ENCODE measurements around the gene RTL1.

The RTL1 gene

DNA sequence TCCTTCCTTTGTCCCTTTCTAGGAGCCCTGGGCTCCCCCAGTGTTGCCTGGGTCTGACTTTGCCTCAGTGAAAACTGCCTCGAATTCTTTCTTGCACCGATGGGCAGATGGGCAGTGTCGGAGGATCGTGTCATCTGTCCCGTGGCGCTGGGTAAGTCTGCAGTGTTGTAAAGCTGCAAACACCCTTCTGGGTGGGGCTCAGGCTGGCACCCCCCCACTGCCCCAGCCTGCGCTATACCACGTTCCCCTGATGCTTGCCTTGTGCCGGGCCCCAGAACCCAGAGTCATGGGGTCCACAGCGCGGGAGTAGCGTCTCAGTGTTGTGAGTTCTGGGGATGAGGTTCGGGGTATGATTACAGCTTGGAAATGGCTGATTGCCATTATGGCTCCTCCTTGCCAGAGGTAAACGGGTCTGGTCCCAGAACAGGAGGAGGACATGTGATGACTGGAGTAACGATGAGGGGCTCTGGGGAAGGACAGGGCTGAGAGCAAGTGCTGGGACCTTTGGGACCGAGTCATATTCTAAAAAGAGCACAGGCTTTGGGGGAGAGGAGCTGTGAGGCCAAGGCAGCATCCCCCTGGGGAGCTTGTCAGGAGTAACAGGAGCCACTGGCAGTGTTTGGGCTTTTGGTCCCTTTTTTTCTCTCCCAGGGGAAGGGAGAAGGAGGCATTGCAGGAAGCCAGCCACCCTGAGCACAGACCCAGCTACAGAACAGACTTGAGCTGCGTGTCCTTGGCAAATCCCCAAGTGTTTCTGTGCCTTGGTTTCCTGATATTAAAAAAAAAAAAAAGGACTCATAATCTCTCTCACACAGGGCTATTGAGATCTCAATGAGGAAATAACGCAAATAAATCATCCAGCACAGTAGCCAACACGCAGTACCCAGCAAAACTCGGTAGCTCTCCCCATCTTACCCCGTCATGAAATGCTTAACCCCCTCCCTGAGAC, 4.3 kb downstream of the RTL1 start:
- ChIA-PET POLR2A (no interaction called here), CTCF (interaction anchor here (0.7 to 2.3 kb wide), 12 partner anchors 9 to 730 kb away, joined by 3 to 8 read pairs (median 4); no protein-coding TSS in a partner anchor)
- Histone ChIP-seq H3K4me1 (ENCODE audit: control extremely low read depth in 1 of 4, control insufficient read depth in 4 of 4, insufficient read depth in 4 of 4, low read length in 3 of 4) (peaks cover 0 to 42% (median 26%) of the 10 kb centered on the region in 4 experiments), H3K27me3 (replicated peaks in 2 of 5; ENCODE audit: control insufficient read depth in 4 of 5, insufficient read depth in 5 of 5, low read length in 4 of 5) (no peaks in the 10 kb centered on the region), H3K27ac (ENCODE audit: insufficient read depth in 1 of 2, low read depth in 1 of 2, low read length in 2 of 2, poor library complexity in 1 of 2, severe bottlenecking in 2 of 2) (peak overlapping the region in 1 of 2 experiments; percentile 71), H3K36me3 (ENCODE audit: control insufficient read depth in 4 of 4, insufficient read depth in 4 of 4, low read length in 3 of 4) (no peaks in the 10 kb centered on the region), H3K4me3 (ENCODE audit: control insufficient read depth in 1 of 7, extremely low read depth in 1 of 7, insufficient read depth in 4 of 7, low read depth in 2 of 7, low read length in 6 of 7) (peak overlapping the region in 4 of 7 experiments; percentile 4 to 62 (median 42)), H3K9me3 (ENCODE audit: control extremely low read depth in 1 of 5, control insufficient read depth in 4 of 5, insufficient read depth in 2 of 5, low read depth in 1 of 5, low read length in 4 of 5) (no peaks in the 10 kb centered on the region)
- peak; percentile 56 to 90 (median 81) for DNase-seq
- WGBS (ENCODE audit: insufficient coverage): 53% methylated on average over 19 of the region's 21 CpGs

DNA sequence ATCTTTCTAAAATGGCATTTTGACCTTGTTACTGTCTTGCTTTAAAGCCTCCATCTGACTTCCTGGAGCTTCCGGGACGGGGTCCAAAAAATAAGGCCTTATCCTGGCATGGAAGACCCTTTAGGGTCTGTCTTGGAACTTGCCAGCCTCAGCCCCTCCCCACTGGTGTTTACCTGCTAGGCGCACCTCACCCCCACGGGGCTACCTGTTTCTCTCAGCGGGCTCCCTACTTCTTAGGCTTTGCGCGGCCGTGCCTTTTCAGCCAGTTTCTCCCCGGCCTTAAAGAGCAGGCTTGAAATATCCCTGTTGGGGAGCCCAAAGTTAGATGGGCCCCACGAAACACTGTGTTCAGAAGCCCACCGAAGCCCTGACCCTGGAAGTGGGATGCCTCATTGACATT, 5.1 kb downstream of the RTL1 start:
- H3K9me3 ChIP-seq (ENCODE audit: control extremely low read depth in 1 of 5, control insufficient read depth in 4 of 5, insufficient read depth in 2 of 5, low read depth in 1 of 5, low read length in 4 of 5): no peaks in the 10 kb centered on the region
- CTCF ChIA-PET: interaction anchor here (1.2 to 1.7 kb wide), 3 partner anchors 11 to 730 kb away, joined by 3 to 5 read pairs (median 4); no protein-coding TSS in a partner anchor
- H3K4me1 ChIP-seq (ENCODE audit: control extremely low read depth in 1 of 4, control insufficient read depth in 4 of 4, insufficient read depth in 4 of 4, low read length in 3 of 4): peaks cover 0 to 38% (median 23%) of the 10 kb centered on the region in 4 experiments
- POLR2A ChIA-PET: no interaction called here
- no peaks in the 10 kb centered on the region for H3K27me3 ChIP-seq (replicated peaks in 2 of 5; ENCODE audit: control insufficient read depth in 4 of 5, insufficient read depth in 5 of 5, low read length in 4 of 5)
- 70% methylated on average over 11 of the region's 11 CpGs for WGBS (ENCODE audit: insufficient coverage)
- no peak overlapping the region for H3K4me3 ChIP-seq (ENCODE audit: control insufficient read depth in 1 of 7, extremely low read depth in 1 of 7, insufficient read depth in 4 of 7, low read depth in 2 of 7, low read length in 6 of 7)
- H3K36me3 ChIP-seq (ENCODE audit: control insufficient read depth in 4 of 4, insufficient read depth in 4 of 4, low read length in 3 of 4): no peaks in the 10 kb centered on the region
- H3K27ac ChIP-seq (ENCODE audit: insufficient read depth in 1 of 2, low read depth in 1 of 2, low read length in 2 of 2, poor library complexity in 1 of 2, severe bottlenecking in 2 of 2): no peak overlapping the region
- DNase-seq: no peak

DNA sequence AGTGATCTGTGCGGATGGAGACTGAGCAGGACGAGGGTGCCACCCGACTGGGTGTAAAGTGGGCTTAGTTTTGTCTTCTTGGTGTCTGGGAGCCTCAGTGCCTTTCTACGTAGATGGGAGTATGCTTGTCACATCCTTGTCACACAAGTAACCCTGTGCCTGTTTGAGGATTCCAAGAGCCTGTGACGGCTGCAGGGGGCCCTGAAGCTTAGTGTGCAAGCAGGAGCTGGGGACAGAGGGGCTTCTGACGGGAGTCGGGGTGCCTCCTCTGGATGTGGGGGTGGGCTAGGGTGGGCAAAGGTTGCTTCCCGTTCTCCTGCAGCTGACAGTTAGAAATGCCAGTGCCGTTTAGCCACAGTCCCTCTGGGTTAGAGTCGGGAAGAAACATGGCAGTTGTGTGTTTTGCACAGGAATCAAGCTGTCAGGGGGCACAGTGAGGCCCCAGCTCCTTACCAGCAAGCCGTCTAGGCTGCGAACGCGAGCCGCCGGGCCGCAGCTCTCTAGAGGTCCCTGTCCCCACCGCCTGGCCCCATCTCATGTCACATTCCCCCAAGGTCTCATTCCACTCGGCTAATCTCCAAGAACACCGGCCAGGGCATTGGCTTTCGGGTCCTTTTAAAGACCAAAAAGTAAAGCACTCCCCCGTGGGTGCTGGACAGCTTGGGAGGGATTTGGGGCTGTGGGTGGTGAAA, 7.0 kb downstream of the RTL1 start:
- Histone ChIP-seq H3K4me1 (ENCODE audit: control extremely low read depth in 1 of 4, control insufficient read depth in 4 of 4, insufficient read depth in 4 of 4, low read length in 3 of 4) (peaks cover 0 to 38% (median 23%) of the 10 kb centered on the region in 4 experiments), H3K36me3 (ENCODE audit: control insufficient read depth in 4 of 4, insufficient read depth in 4 of 4, low read length in 3 of 4) (no peaks in the 10 kb centered on the region), H3K27me3 (replicated peaks in 2 of 5; ENCODE audit: control insufficient read depth in 4 of 5, insufficient read depth in 5 of 5, low read length in 4 of 5) (no peaks in the 10 kb centered on the region), H3K27ac (ENCODE audit: insufficient read depth in 1 of 2, low read depth in 1 of 2, low read length in 2 of 2, poor library complexity in 1 of 2, severe bottlenecking in 2 of 2) (no peak overlapping the region), H3K4me3 (ENCODE audit: control insufficient read depth in 1 of 7, extremely low read depth in 1 of 7, insufficient read depth in 4 of 7, low read depth in 2 of 7, low read length in 6 of 7) (no peak overlapping the region), H3K9me3 (ENCODE audit: control extremely low read depth in 1 of 5, control insufficient read depth in 4 of 5, insufficient read depth in 2 of 5, low read depth in 1 of 5, low read length in 4 of 5) (no peaks in the 10 kb centered on the region)
- POLR2A ChIA-PET: no interaction called here
- WGBS (ENCODE audit: insufficient coverage): 75% methylated on average over 16 of the region's 22 CpGs
- CTCF ChIA-PET: no interaction called here
- no peak for DNase-seq

DNA sequence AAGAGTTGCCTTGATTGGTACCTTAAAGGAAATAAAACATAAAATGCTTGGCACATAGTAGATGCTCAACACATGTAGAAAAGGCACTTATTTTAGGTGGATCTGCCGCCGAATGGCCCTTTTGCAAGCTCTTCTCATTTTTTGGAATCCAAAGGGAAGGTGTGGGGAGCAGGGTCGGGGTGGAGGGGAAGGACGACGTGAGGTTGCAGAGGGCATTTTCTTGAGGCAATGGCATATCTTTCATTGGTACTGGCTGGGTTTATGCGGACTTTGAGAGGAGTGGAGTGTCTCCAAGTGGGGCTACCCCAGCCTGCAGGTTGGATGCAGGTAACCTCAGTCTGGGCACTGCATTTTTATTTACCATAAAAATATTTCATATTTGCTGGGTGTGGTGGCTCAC, 8.1 kb downstream of the RTL1 start:
- H3K36me3 ChIP-seq (ENCODE audit: control insufficient read depth in 4 of 4, insufficient read depth in 4 of 4, low read length in 3 of 4): no peaks in the 10 kb centered on the region
- H3K27me3 ChIP-seq (replicated peaks in 2 of 5; ENCODE audit: control insufficient read depth in 4 of 5, insufficient read depth in 5 of 5, low read length in 4 of 5): no peaks in the 10 kb centered on the region
- ChIA-PET CTCF (no interaction called here), POLR2A (no interaction called here)
- H3K27ac ChIP-seq (ENCODE audit: insufficient read depth in 1 of 2, low read depth in 1 of 2, low read length in 2 of 2, poor library complexity in 1 of 2, severe bottlenecking in 2 of 2): no peak overlapping the region
- H3K4me3 ChIP-seq (ENCODE audit: control insufficient read depth in 1 of 7, extremely low read depth in 1 of 7, insufficient read depth in 4 of 7, low read depth in 2 of 7, low read length in 6 of 7): no peak overlapping the region
- WGBS (ENCODE audit: insufficient coverage): 100% methylated on average over 6 of the region's 6 CpGs
- peaks cover 0 to 29% (median 17%) of the 10 kb centered on the region in 4 experiments for H3K4me1 ChIP-seq (ENCODE audit: control extremely low read depth in 1 of 4, control insufficient read depth in 4 of 4, insufficient read depth in 4 of 4, low read length in 3 of 4)
- no peaks in the 10 kb centered on the region for H3K9me3 ChIP-seq (ENCODE audit: control extremely low read depth in 1 of 5, control insufficient read depth in 4 of 5, insufficient read depth in 2 of 5, low read depth in 1 of 5, low read length in 4 of 5)
- no peak for DNase-seq

DNA sequence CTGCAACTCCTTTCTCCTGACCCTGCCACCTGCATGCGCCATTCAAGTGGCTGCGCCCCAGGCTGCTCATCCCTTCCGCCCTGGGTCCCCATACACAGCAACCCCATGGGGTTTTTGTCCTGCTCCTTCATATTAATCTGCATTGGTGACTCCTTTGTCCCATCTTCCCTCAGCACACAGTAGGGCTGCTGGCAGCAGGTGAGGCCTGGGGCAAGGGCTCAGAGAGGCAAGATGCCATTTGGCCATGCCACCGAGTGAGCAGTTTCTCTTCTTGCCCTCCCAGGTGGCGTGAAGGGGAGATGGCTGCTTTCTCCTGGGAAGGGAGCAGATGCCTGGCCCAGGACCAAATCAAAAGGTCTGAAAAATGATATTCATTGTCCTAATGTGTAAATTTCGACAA, 9.1 kb downstream of the RTL1 start:
- H3K36me3 ChIP-seq (ENCODE audit: control insufficient read depth in 4 of 4, insufficient read depth in 4 of 4, low read length in 3 of 4): peaks cover 0 to 2% (median 0%) of the 10 kb centered on the region in 4 experiments
- POLR2A ChIA-PET: no interaction called here
- 93% methylated on average over 5 of the region's 6 CpGs for whole genome bisulfite sequencing (ENCODE audit: insufficient coverage)

DNA sequence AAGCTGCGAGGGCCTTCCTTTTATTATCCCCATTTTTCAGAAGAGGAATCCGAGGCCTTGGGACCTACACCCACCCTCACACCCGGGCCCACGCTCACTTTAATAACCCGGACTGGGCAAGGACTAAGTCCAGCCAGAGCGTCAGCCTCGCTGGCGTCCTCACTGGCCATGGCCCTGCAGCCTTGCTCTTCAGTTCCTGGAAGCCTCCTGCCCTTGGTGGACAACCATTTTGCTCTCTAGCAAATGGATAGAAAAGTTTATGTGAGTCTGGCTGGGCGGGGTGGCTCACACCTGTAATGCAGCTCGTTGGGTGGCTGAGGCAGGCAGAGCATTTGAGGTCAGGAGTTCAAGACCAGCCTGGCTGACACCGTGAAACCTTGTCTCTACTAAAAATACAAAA, 9.8 kb downstream of the RTL1 start:
- Histone ChIP-seq H3K9me3 (ENCODE audit: control extremely low read depth in 1 of 5, control insufficient read depth in 4 of 5, insufficient read depth in 2 of 5, low read depth in 1 of 5, low read length in 4 of 5) (no peaks in the 10 kb centered on the region), H3K4me1 (ENCODE audit: control extremely low read depth in 1 of 4, control insufficient read depth in 4 of 4, insufficient read depth in 4 of 4, low read length in 3 of 4) (peaks cover 0 to 12% (median under 1%) of the 10 kb centered on the region in 4 experiments), H3K36me3 (ENCODE audit: control insufficient read depth in 4 of 4, insufficient read depth in 4 of 4, low read length in 3 of 4) (peaks cover 0 to 2% (median 0%) of the 10 kb centered on the region in 4 experiments), H3K4me3 (ENCODE audit: control insufficient read depth in 1 of 7, extremely low read depth in 1 of 7, insufficient read depth in 4 of 7, low read depth in 2 of 7, low read length in 6 of 7) (no peak overlapping the region), H3K27ac (ENCODE audit: insufficient read depth in 1 of 2, low read depth in 1 of 2, low read length in 2 of 2, poor library complexity in 1 of 2, severe bottlenecking in 2 of 2) (no peak overlapping the region), H3K27me3 (replicated peaks in 2 of 5; ENCODE audit: control insufficient read depth in 4 of 5, insufficient read depth in 5 of 5, low read length in 4 of 5) (no peaks in the 10 kb centered on the region)
- 98% methylated on average over 10 of the region's 11 CpGs for WGBS (ENCODE audit: insufficient coverage)
- DNase-seq: no peak
- POLR2A ChIA-PET: no interaction called here
- CTCF ChIA-PET: no interaction called here

More for the DNA sequence above, 9.1 kb downstream of the RTL1 start:
- H3K27me3 ChIP-seq (replicated peaks in 2 of 5; ENCODE audit: control insufficient read depth in 4 of 5, insufficient read depth in 5 of 5, low read length in 4 of 5): no peaks in the 10 kb centered on the region
- no peak overlapping the region for H3K4me3 ChIP-seq (ENCODE audit: control insufficient read depth in 1 of 7, extremely low read depth in 1 of 7, insufficient read depth in 4 of 7, low read depth in 2 of 7, low read length in 6 of 7)
- H3K9me3 ChIP-seq (ENCODE audit: control extremely low read depth in 1 of 5, control insufficient read depth in 4 of 5, insufficient read depth in 2 of 5, low read depth in 1 of 5, low read length in 4 of 5): no peaks in the 10 kb centered on the region
- peaks cover 0 to 19% (median 7%) of the 10 kb centered on the region in 4 experiments for H3K4me1 ChIP-seq (ENCODE audit: control extremely low read depth in 1 of 4, control insufficient read depth in 4 of 4, insufficient read depth in 4 of 4, low read length in 3 of 4)
- CTCF ChIA-PET: no interaction called here
- H3K27ac ChIP-seq (ENCODE audit: insufficient read depth in 1 of 2, low read depth in 1 of 2, low read length in 2 of 2, poor library complexity in 1 of 2, severe bottlenecking in 2 of 2): no peak overlapping the region
- DNase-seq: no peak

DNA sequence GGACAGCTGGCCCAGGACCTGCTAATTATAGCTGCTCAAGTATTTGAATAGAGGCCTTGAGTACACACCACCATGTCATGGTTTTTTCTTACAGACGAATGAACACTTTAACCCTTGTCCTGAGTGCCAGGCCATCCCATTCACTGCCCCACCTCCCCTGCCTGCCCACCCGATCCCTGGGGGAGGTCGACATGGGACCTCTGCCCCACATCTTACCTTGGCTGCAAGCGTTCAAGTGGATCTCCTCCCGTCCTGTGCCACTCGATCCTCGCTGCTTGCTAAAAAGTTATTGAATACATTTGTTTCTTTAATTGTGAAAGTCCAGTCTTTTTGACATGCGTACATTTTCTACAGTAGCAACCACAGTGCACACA, 10.3 kb downstream of the RTL1 start:
- POLR2A ChIA-PET: no interaction called here
- CTCF ChIA-PET: no interaction called here
- WGBS (ENCODE audit: insufficient coverage): 97% methylated on average over 8 of the region's 8 CpGs

More for the DNA sequence above, 10.3 kb downstream of the RTL1 start:
- peaks cover 0 to 2% (median 0%) of the 10 kb centered on the region in 4 experiments for H3K36me3 ChIP-seq (ENCODE audit: control insufficient read depth in 4 of 4, insufficient read depth in 4 of 4, low read length in 3 of 4)
- H3K27ac ChIP-seq (ENCODE audit: insufficient read depth in 1 of 2, low read depth in 1 of 2, low read length in 2 of 2, poor library complexity in 1 of 2, severe bottlenecking in 2 of 2): no peak overlapping the region
- H3K9me3 ChIP-seq (ENCODE audit: control extremely low read depth in 1 of 5, control insufficient read depth in 4 of 5, insufficient read depth in 2 of 5, low read depth in 1 of 5, low read length in 4 of 5): no peaks in the 10 kb centered on the region
- H3K4me3 ChIP-seq (ENCODE audit: control insufficient read depth in 1 of 7, extremely low read depth in 1 of 7, insufficient read depth in 4 of 7, low read depth in 2 of 7, low read length in 6 of 7): no peak overlapping the region
- no peaks in the 10 kb centered on the region for H3K27me3 ChIP-seq (replicated peaks in 2 of 5; ENCODE audit: control insufficient read depth in 4 of 5, insufficient read depth in 5 of 5, low read length in 4 of 5)
- H3K4me1 ChIP-seq (ENCODE audit: control extremely low read depth in 1 of 4, control insufficient read depth in 4 of 4, insufficient read depth in 4 of 4, low read length in 3 of 4): peaks cover 0 to 7% (median 0%) of the 10 kb centered on the region in 4 experiments
- no peak for DNase-seq

Data from common myeloid progenitor, CD34-positive (primary cell).